Parathyroid adenoma (tissue), 2 donors: ENCODE measurements around the gene PPM1H.

Experiments
- H2AFZ ChIP-seq: fragments of 300-600 bp; sonication (generic); one replicate; pipeline ENCODE4 v1.7.0; 2017; ENCODE audit warnings: antibody characterized with exemption, mild to moderate bottlenecking
- H3K27ac ChIP-seq: fragments of 300-600 bp; sonication (generic); one replicate; pipeline ENCODE4 v1.7.0; 2017
- H3K27me3 ChIP-seq: fragments of 300-600 bp; sonication (generic); one replicate; pipeline ENCODE4 v1.7.0; 2017; ENCODE audit warnings: low read length; ENCODE audit not compliant: control insufficient read depth, insufficient read depth
- H3K36me3 ChIP-seq: fragments of 300-600 bp; sonication (generic); one replicate; pipeline ENCODE4 v1.7.0; 2017; ENCODE audit warnings: low read length; ENCODE audit not compliant: control insufficient read depth, insufficient read depth
- H3K4me1 ChIP-seq: fragments of 300-600 bp; sonication (generic); one replicate; pipeline ENCODE4 v1.7.0; 2017; ENCODE audit warnings: control low read depth
- H3K4me2 ChIP-seq: fragments of 300-600 bp; sonication (generic); one replicate; pipeline ENCODE4 v1.7.0; 2017; ENCODE audit warnings: low read length
- H3K4me3 ChIP-seq: fragments of 300-600 bp; sonication (generic); one replicate; pipeline ENCODE4 v1.7.0; 2017; ENCODE audit warnings: low read depth, low read length
- H3K79me2 ChIP-seq: fragments of 300-600 bp; sonication (generic); one replicate; pipeline ENCODE4 v1.7.0; 2017; ENCODE audit warnings: control low read depth
- H3K9ac ChIP-seq: fragments of 300-600 bp; sonication (generic); one replicate; pipeline ENCODE4 v1.7.0; 2017; ENCODE audit warnings: mild to moderate bottlenecking
- H3K9me3 ChIP-seq: fragments of 300-600 bp; sonication (generic); one replicate; pipeline ENCODE4 v1.7.0; 2017; ENCODE audit warnings: low read length; ENCODE audit not compliant: control insufficient read depth
- CTCF ChIP-seq: fragments of 300-600 bp; sonication (generic); IDR thresholded peaks from one replicate; pipeline ENCODE4 v1.7.0; 2017; ENCODE audit warnings: antibody characterized with exemption, mild to moderate bottlenecking
- donor health status: primary hyperparathyroidism.

Gene PPM1H

GRCh38 chr12:62913380-62913779 is 21.6 kb downstream of the PPM1H start:
- no peaks in the 10 kb centered on the region for H3K36me3 ChIP-seq
- H3K4me3 ChIP-seq: no peak overlapping the region
- H3K4me2 ChIP-seq: no peak overlapping the region
- H3K9me3 ChIP-seq: no peaks in the 10 kb centered on the region
- no peak overlapping the region for H3K27ac ChIP-seq
- no peak overlapping the region for H2AFZ ChIP-seq
- H3K27me3 ChIP-seq: no peaks in the 10 kb centered on the region
- TF ChIP-seq CTCF: no peak
- H3K4me1 ChIP-seq: peaks cover 18% of the 10 kb centered on the region
- H3K79me2 ChIP-seq: peaks cover 70% of the 10 kb centered on the region
- H3K9ac ChIP-seq: no peak overlapping the region

- no peak overlapping the region for H3K9ac ChIP-seq
- no peaks in the 10 kb centered on the region for H3K36me3 ChIP-seq
- no peaks in the 10 kb centered on the region for H3K9me3 ChIP-seq
- H2AFZ ChIP-seq: no peak overlapping the region
- no peak overlapping the region for H3K27ac ChIP-seq
- peaks cover 18% of the 10 kb centered on the region for H3K4me1 ChIP-seq
- no peak overlapping the region for H3K4me3 ChIP-seq
- H3K4me2 ChIP-seq: no peak overlapping the region
- H3K27me3 ChIP-seq: no peaks in the 10 kb centered on the region
- peaks cover 73% of the 10 kb centered on the region for H3K79me2 ChIP-seq
- TF ChIP-seq CTCF: no peak
Measured at GRCh38 chr12:62912644-62913043, 22.3 kb downstream of the PPM1H start.

GRCh38 chr12:62911286-62911685 is 23.7 kb downstream of the PPM1H start:
- Histone ChIP-seq H3K27me3 (no peaks in the 10 kb centered on the region), H3K9ac (no peak overlapping the region), H3K9me3 (no peaks in the 10 kb centered on the region), H2AFZ (no peak overlapping the region), H3K36me3 (no peaks in the 10 kb centered on the region), H3K4me2 (no peak overlapping the region), H3K27ac (peak overlapping the region; percentile 2), H3K4me3 (no peak overlapping the region), H3K4me1 (peaks cover 18% of the 10 kb centered on the region), H3K79me2 (peaks cover 64% of the 10 kb centered on the region)
- TF ChIP-seq CTCF: no peak

- H2AFZ ChIP-seq: no peak overlapping the region
- H3K4me2 ChIP-seq: peak overlapping the region; percentile 44
- no peaks in the 10 kb centered on the region for H3K27me3 ChIP-seq
- H3K4me1 ChIP-seq: peaks cover 23% of the 10 kb centered on the region
- H3K4me3 ChIP-seq: peak overlapping the region; percentile 10
- no peak overlapping the region for H3K9ac ChIP-seq
- TF ChIP-seq CTCF: no peak
- H3K9me3 ChIP-seq: no peaks in the 10 kb centered on the region
- H3K27ac ChIP-seq: peak overlapping the region; percentile 2
- H3K79me2 ChIP-seq: peaks cover 65% of the 10 kb centered on the region
- no peaks in the 10 kb centered on the region for H3K36me3 ChIP-seq
Measured at GRCh38 chr12:62910549-62911169, 24.3 kb downstream of the PPM1H start.

GRCh38 chr12:62909340-62909739 is 25.6 kb downstream of the PPM1H start:
- H3K79me2 ChIP-seq: peaks cover 63% of the 10 kb centered on the region
- no peaks in the 10 kb centered on the region for H3K27me3 ChIP-seq
- peaks cover 14% of the 10 kb centered on the region for H3K4me1 ChIP-seq
- no peak overlapping the region for H3K4me3 ChIP-seq
- no peaks in the 10 kb centered on the region for H3K9me3 ChIP-seq
- no peak overlapping the region for H3K4me2 ChIP-seq
- TF ChIP-seq CTCF: no peak
- no peaks in the 10 kb centered on the region for H3K36me3 ChIP-seq
- no peak overlapping the region for H3K9ac ChIP-seq
- no peak overlapping the region for H3K27ac ChIP-seq
- no peak overlapping the region for H2AFZ ChIP-seq
